Sigmoid colon (tissue), 3 donors: ENCODE results near the gene LIN52.

Experiments used
- CTCF ChIP-seq, 4 experiments: fragments of 450-650 bp in 3 of 4; fragments of 200-600 bp in 1 of 4; IDR thresholded peaks; one replicate each; pipeline ENCODE4 v1.5.1; 2016 to 2019; ENCODE audit warnings: antibody characterized with exemption in 4 of 4, mild to moderate bottlenecking in 3 of 4, moderate library complexity in 2 of 4
- POLR2A ChIP-seq, 2 donors: fragments of 450-650 bp; IDR thresholded peaks; one replicate each; pipeline ENCODE4 v1.6.1; 2016; ENCODE audit warnings: antibody characterized with exemption in 2 of 2, mild to moderate bottlenecking in 2 of 2, moderate library complexity in 2 of 2

- TF ChIP-seq CTCF (IDR thresholded peaks at IDR 0.05): no peak
- peak in 1 of 2 donors; percentile 26 for TF ChIP-seq POLR2A (IDR thresholded peaks at IDR 0.05)
Measured at GRCh38 chr14:74085047-74085637, 386 bp downstream of the LIN52 start.
